Sigmoid colon (tissue), 7 donors: ENCODE results near the gene MRGPRF. TPM values are rescaled to one million over a fixed set of nuclear protein-coding genes. Genes with fewer than 3 reads are reported as not detected.

ENCODE experiments used
- DNase-seq: peaks from one replicate; pipeline ENCODE4 v3.0.0-alpha.2; 2019
- H3K27ac ChIP-seq, 4 donors: fragments of 200-600 bp; sonication (generic); one replicate each; pipeline ENCODE4 v1.5.1; 2016 to 2019; ENCODE audit warnings: mild to moderate bottlenecking in 1 of 4
- H3K27me3 ChIP-seq, 3 donors: fragments of 200-600 bp; sonication (generic); one replicate each; pipeline ENCODE4 v1.5.1; 2019; ENCODE audit warnings: mild to moderate bottlenecking in 1 of 3
- H3K36me3 ChIP-seq, 4 donors: fragments of 200-600 bp; sonication (generic); one replicate each; pipeline ENCODE4 v1.5.1; 2016 to 2019
- H3K4me1 ChIP-seq, 4 donors: fragments of 200-600 bp; sonication (generic); one replicate each; pipeline ENCODE4 v1.5.1; 2017 to 2019
- H3K4me3 ChIP-seq, 4 donors: fragments of 200-600 bp; sonication (generic); one replicate each; pipeline ENCODE4 v1.5.1; 2017 to 2019; ENCODE audit warnings: mild to moderate bottlenecking in 2 of 4, moderate library complexity in 1 of 4
- H3K9me3 ChIP-seq, 4 donors: fragments of 200-600 bp in 3 of 4; sonication (generic) in 3 of 4; one replicate each; pipeline versions ENCODE4 v1.5.1 to v1.6.1; 2013 to 2019
- CTCF ChIP-seq, 4 experiments: fragments of 450-650 bp in 3 of 4; fragments of 200-600 bp in 1 of 4; IDR thresholded peaks; one replicate each; pipeline ENCODE4 v1.5.1; 2016 to 2019; ENCODE audit warnings: antibody characterized with exemption in 4 of 4, mild to moderate bottlenecking in 3 of 4, moderate library complexity in 2 of 4
- EP300 ChIP-seq, 4 donors: sonication (generic); formaldehyde crosslinking; IDR thresholded peaks; one replicate each; pipeline ENCODE4 v1.6.1; 2017; ENCODE audit warnings: antibody characterized with exemption in 4 of 4
- POLR2A ChIP-seq, 2 donors: fragments of 450-650 bp; IDR thresholded peaks; one replicate each; pipeline ENCODE4 v1.6.1; 2016; ENCODE audit warnings: antibody characterized with exemption in 2 of 2, mild to moderate bottlenecking in 2 of 2, moderate library complexity in 2 of 2
- POLR2AphosphoS5 ChIP-seq, 4 donors: sonication (generic); formaldehyde crosslinking; IDR thresholded peaks; one replicate each; pipeline ENCODE4 v1.6.1; 2017; ENCODE audit warnings: antibody characterized with exemption in 4 of 4
- WGBS, 2 donors: extraction: QIAGEN DNeasy Blood & Tissue Kit; methylation state at CpG; one replicate each; pipeline ENCODE4 v1.1.7; 2013; 5-methylcytosine and 5-hydroxymethylcytosine counted together
- intact Hi-C: fragments of 100-400 bp; cut with DNase I; formaldehyde crosslinking; loops from one replicate; pipeline ENCODE4 v1.15.1; 2023
- polyA plus RNA-seq, 3 donors: library from polyadenylated mRNA; stranded (reverse); fragments of 200-250 nt; gene quantifications; one replicate each; pipeline ENCODE4 v1.2.3, GENCODE V29; 2013
- total RNA-seq, 4 donors: library from RNA; depleted of rRNA; stranded (reverse); fragments of >200 nt; gene quantifications; one replicate each; pipeline ENCODE4 v1.1.0, GENCODE V29; 2016
- donor health status: healthy with polysubstance abuse.
- donor health status: Bipolar disorder and iron deficiency.
- donor health status: healthy.

The MRGPRF gene
- total and polyA plus RNA-seq, 7 donors: 1.8 to 263 (median 118) TPM

GRCh38 chr11:69057236-69057635 is 44.2 kb upstream of the MRGPRF start:
- 95 to 96% methylated on average over 15 of the region's 15 CpGs for WGBS, 2 donors
- peaks cover 17 to 60% (median 47%) of the 10 kb centered on the region in 4 donors for H3K36me3 ChIP-seq
- H3K4me1 ChIP-seq: peaks cover 0 to 62% (median 39%) of the 10 kb centered on the region in 4 donors
- H3K4me3 ChIP-seq: no peak overlapping the region
- no peak for TF ChIP-seq CTCF (IDR thresholded peaks at IDR 0.05)
- TF ChIP-seq POLR2AphosphoS5 (IDR thresholded peaks at IDR 0.05): no peak
- TF ChIP-seq POLR2A (IDR thresholded peaks at IDR 0.05): no peak
- TF ChIP-seq EP300 (IDR thresholded peaks at IDR 0.05): no peak
- H3K9me3 ChIP-seq: no peaks in the 10 kb centered on the region
- no peak for DNase-seq
- H3K27ac ChIP-seq: no peak overlapping the region
- intact Hi-C loops: no loop called here
- H3K27me3 ChIP-seq: no peaks in the 10 kb centered on the region

GRCh38 chr11:69055598-69056516 is 42.8 kb upstream of the MRGPRF start:
- Histone ChIP-seq H3K4me3 (no peak overlapping the region), H3K4me1 (peaks cover 0 to 69% (median 48%) of the 10 kb centered on the region in 4 donors), H3K27me3 (no peaks in the 10 kb centered on the region), H3K9me3 (no peaks in the 10 kb centered on the region), H3K36me3 (peaks cover 17 to 60% (median 45%) of the 10 kb centered on the region in 4 donors), H3K27ac (peak overlapping the region in 3 of 4 donors; percentile 26 to 48 (median 43))
- WGBS, 2 donors: 61 to 72% methylated on average over 22 of the region's 22 CpGs
- DNase-seq: peak; percentile 82
- TF ChIP-seq CTCF (IDR thresholded peaks at IDR 0.05) (no peak), EP300 (IDR thresholded peaks at IDR 0.05) (no peak), POLR2AphosphoS5 (IDR thresholded peaks at IDR 0.05) (peak in 1 of 4 donors; percentile 23)
- intact Hi-C loops: no loop called here

- TF ChIP-seq POLR2AphosphoS5 (IDR thresholded peaks at IDR 0.05) (no peak), POLR2A (IDR thresholded peaks at IDR 0.05) (no peak), CTCF (IDR thresholded peaks at IDR 0.05) (no peak), EP300 (IDR thresholded peaks at IDR 0.05) (no peak)
- WGBS, 2 donors: 38 to 85% methylated on average over 21 of the region's 21 CpGs
- DNase-seq: no peak
- no peaks in the 10 kb centered on the region for H3K9me3 ChIP-seq
- peak overlapping the region in 1 of 4 donors; percentile 43 for H3K27ac ChIP-seq
- H3K36me3 ChIP-seq: peaks cover 17 to 56% (median 44%) of the 10 kb centered on the region in 4 donors
- H3K27me3 ChIP-seq: no peaks in the 10 kb centered on the region
- H3K4me3 ChIP-seq: no peak overlapping the region
- H3K4me1 ChIP-seq: peaks cover 0 to 69% (median 49%) of the 10 kb centered on the region in 4 donors
- intact Hi-C loops: no loop called here
Measured at GRCh38 chr11:69055212-69055586, 42.2 kb upstream of the MRGPRF start.

GRCh38 chr11:69054397-69055211 is 41.6 kb upstream of the MRGPRF start:
- intact Hi-C loops: loop anchor here (5.0 kb wide), 1 partner anchor 33 kb away; no protein-coding TSS in a partner anchor
- H3K4me1 ChIP-seq: peaks cover 0 to 69% (median 52%) of the 10 kb centered on the region in 4 donors
- H3K4me3 ChIP-seq: no peak overlapping the region
- no peaks in the 10 kb centered on the region for H3K9me3 ChIP-seq
- WGBS, 2 donors: 93 to 95% methylated on average over 31 of the region's 31 CpGs
- no peaks in the 10 kb centered on the region for H3K27me3 ChIP-seq
- H3K27ac ChIP-seq: peak overlapping the region in 3 of 4 donors; percentile 19 to 99 (median 98)
- no peak for DNase-seq
- peaks cover 17 to 50% (median 39%) of the 10 kb centered on the region in 4 donors for H3K36me3 ChIP-seq
- no peak for TF ChIP-seq EP300 (IDR thresholded peaks at IDR 0.05)
- TF ChIP-seq POLR2AphosphoS5 (IDR thresholded peaks at IDR 0.05): no peak
